ENCODE measurements around the gene CCDC184.

Gene CCDC184

GRCh38 chr12:48191096-48191495 is 7.7 kb downstream of the CCDC184 start:
- Histone ChIP-seq H3K9me2 (replicated peaks; ENCODE audit: control insufficient read depth, low read length) (no peaks in the 10 kb centered on the region), H3F3A (ENCODE audit: control insufficient read depth, insufficient read depth) (no peaks in the 10 kb centered on the region), H3K79me2 (ENCODE audit: control insufficient read depth, low read length) (no peaks in the 10 kb centered on the region), H3K36me3 (ENCODE audit: control insufficient read depth, low read length) (no peaks in the 10 kb centered on the region), H4K20me1 (ENCODE audit: control insufficient read depth, insufficient read depth, low read depth, low read length) (no peaks in the 10 kb centered on the region), H3K9me3 (ENCODE audit: control insufficient read depth, insufficient read depth, low read length) (no peaks in the 10 kb centered on the region), H3K4me1 (ENCODE audit: control insufficient read depth, low read length) (peaks cover 4% of the 10 kb centered on the region), H3K4me3 (ENCODE audit: low read length) (no peak overlapping the region), H3K27me3 (ENCODE audit: control insufficient read depth, low read length) (peaks cover 32% of the 10 kb centered on the region), H3K27ac (ENCODE audit: low read depth, low read length) (no peak overlapping the region), H3K4me2 (ENCODE audit: low read length) (no peak overlapping the region)
- TF ChIP-seq CTCF (IDR thresholded peaks at IDR 0.05; ENCODE audit: low read depth, low read length, poor library complexity, severe bottlenecking) = no peak
- no peak for TF ChIP-seq EZH2phosphoT487 (IDR thresholded peaks at IDR 0.05; ENCODE audit: borderline replicate concordance, low read length)

- Histone ChIP-seq H3K27me3 (ENCODE audit: control insufficient read depth, low read length) (peaks cover 29% of the 10 kb centered on the region), H3K27ac (ENCODE audit: low read depth, low read length) (no peak overlapping the region), H3K4me2 (ENCODE audit: low read length) (no peak overlapping the region), H3K4me1 (ENCODE audit: control insufficient read depth, low read length) (peaks cover 10% of the 10 kb centered on the region), H3K9me3 (ENCODE audit: control insufficient read depth, insufficient read depth, low read length) (no peaks in the 10 kb centered on the region), H3K36me3 (ENCODE audit: control insufficient read depth, low read length) (no peaks in the 10 kb centered on the region), H3K79me2 (ENCODE audit: control insufficient read depth, low read length) (no peaks in the 10 kb centered on the region), H3F3A (ENCODE audit: control insufficient read depth, insufficient read depth) (no peaks in the 10 kb centered on the region), H3K4me3 (ENCODE audit: low read length) (no peak overlapping the region), H4K20me1 (ENCODE audit: control insufficient read depth, insufficient read depth, low read depth, low read length) (no peaks in the 10 kb centered on the region), H3K9me2 (replicated peaks; ENCODE audit: control insufficient read depth, low read length) (no peaks in the 10 kb centered on the region)
- TF ChIP-seq EZH2phosphoT487 (IDR thresholded peaks at IDR 0.05; ENCODE audit: borderline replicate concordance, low read length) = no peak
- no peak for TF ChIP-seq CTCF (IDR thresholded peaks at IDR 0.05; ENCODE audit: low read depth, low read length, poor library complexity, severe bottlenecking)
These were observed 9.4 kb downstream of the CCDC184 start for GRCh38 chr12:48192861-48193260.

GRCh38 chr12:48193623-48194022 is 10.2 kb downstream of the CCDC184 start:
- peaks cover 4% of the 10 kb centered on the region for H3K79me2 ChIP-seq (ENCODE audit: control insufficient read depth, low read length)
- H3K4me2 ChIP-seq (ENCODE audit: low read length) = no peak overlapping the region
- no peaks in the 10 kb centered on the region for H4K20me1 ChIP-seq (ENCODE audit: control insufficient read depth, insufficient read depth, low read depth, low read length)
- H3K4me1 ChIP-seq (ENCODE audit: control insufficient read depth, low read length) = peaks cover 15% of the 10 kb centered on the region
- H3K9me2 ChIP-seq (replicated peaks; ENCODE audit: control insufficient read depth, low read length) = no peaks in the 10 kb centered on the region
- H3K27me3 ChIP-seq (ENCODE audit: control insufficient read depth, low read length) = peaks cover 26% of the 10 kb centered on the region
- no peaks in the 10 kb centered on the region for H3K9me3 ChIP-seq (ENCODE audit: control insufficient read depth, insufficient read depth, low read length)
- no peak overlapping the region for H3K4me3 ChIP-seq (ENCODE audit: low read length)
- TF ChIP-seq EZH2phosphoT487 (IDR thresholded peaks at IDR 0.05; ENCODE audit: borderline replicate concordance, low read length) (no peak), CTCF (IDR thresholded peaks at IDR 0.05; ENCODE audit: low read depth, low read length, poor library complexity, severe bottlenecking) (no peak)
- H3K27ac ChIP-seq (ENCODE audit: low read depth, low read length) = no peak overlapping the region
- no peaks in the 10 kb centered on the region for H3F3A ChIP-seq (ENCODE audit: control insufficient read depth, insufficient read depth)
- H3K36me3 ChIP-seq (ENCODE audit: control insufficient read depth, low read length) = no peaks in the 10 kb centered on the region

GRCh38 chr12:48194799-48195201 is 11.4 kb downstream of the CCDC184 start:
- Histone ChIP-seq H3K27ac (ENCODE audit: low read depth, low read length) (no peak overlapping the region), H3K9me2 (replicated peaks; ENCODE audit: control insufficient read depth, low read length) (no peaks in the 10 kb centered on the region), H3F3A (ENCODE audit: control insufficient read depth, insufficient read depth) (no peaks in the 10 kb centered on the region), H3K27me3 (ENCODE audit: control insufficient read depth, low read length) (peaks cover 23% of the 10 kb centered on the region), H3K4me1 (ENCODE audit: control insufficient read depth, low read length) (peaks cover 23% of the 10 kb centered on the region), H3K4me3 (ENCODE audit: low read length) (no peak overlapping the region), H3K36me3 (ENCODE audit: control insufficient read depth, low read length) (no peaks in the 10 kb centered on the region), H4K20me1 (ENCODE audit: control insufficient read depth, insufficient read depth, low read depth, low read length) (no peaks in the 10 kb centered on the region), H3K9me3 (ENCODE audit: control insufficient read depth, insufficient read depth, low read length) (no peaks in the 10 kb centered on the region), H3K79me2 (ENCODE audit: control insufficient read depth, low read length) (peaks cover 6% of the 10 kb centered on the region), H3K4me2 (ENCODE audit: low read length) (no peak overlapping the region)
- no peak for TF ChIP-seq CTCF (IDR thresholded peaks at IDR 0.05; ENCODE audit: low read depth, low read length, poor library complexity, severe bottlenecking)
- TF ChIP-seq EZH2phosphoT487 (IDR thresholded peaks at IDR 0.05; ENCODE audit: borderline replicate concordance, low read length) = no peak

Measured in DOHH2 (cell line).